GM23248 (cell line): ENCODE measurements around the gene ACOT7.

ENCODE experiments used
- EZH2 ChIP-seq: fragments of 200-600 bp; sonication (generic); IDR thresholded peaks from 2 replicates; pipeline ENCODE4 v1.6.1; 2018; ENCODE audit warnings: antibody characterized with exemption, mild to moderate bottlenecking; ENCODE audit not compliant: insufficient read depth, poor library complexity, severe bottlenecking
- EZH2phosphoT487 ChIP-seq: fragments of 200-600 bp; sonication (generic); IDR thresholded peaks from 2 replicates; pipeline ENCODE4 v1.6.1; 2018; ENCODE audit warnings: antibody characterized with exemption, moderate library complexity, mild to moderate bottlenecking, low read depth; ENCODE audit not compliant: insufficient read depth

DNA sequence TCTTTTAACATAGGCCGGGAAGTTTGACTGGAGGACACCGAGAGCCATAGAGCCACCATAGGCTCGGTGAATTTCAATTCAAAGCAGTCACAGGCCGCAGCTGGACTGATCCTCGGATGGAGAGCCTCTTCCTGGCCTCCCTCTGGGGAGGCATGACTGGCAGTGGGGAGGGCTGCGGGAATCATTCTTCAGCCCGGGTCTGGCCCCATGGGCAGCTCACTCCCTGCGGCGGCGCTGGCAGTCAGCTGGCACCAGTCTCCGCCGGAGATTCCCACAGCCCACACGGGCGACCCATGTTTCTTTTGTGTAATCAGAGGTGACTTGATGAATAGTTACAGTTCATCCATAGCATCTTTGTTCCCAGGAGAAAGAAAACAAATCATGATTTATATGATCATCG is 41.6 kb upstream of the ACOT7 start:
- TF ChIP-seq EZH2phosphoT487 (no peak), EZH2 (no peak)
